Chondrocyte (in vitro differentiated cells): ENCODE data around the gene ANGPTL4. TPM values are rescaled to one million over a fixed set of nuclear protein-coding genes. Genes with fewer than 3 reads are reported as not detected.
A peak's percentile ranks its signal among the peaks of the same experiment; 100 is the strongest.

Experiments used
- DNase-seq: peaks from one replicate; pipeline ENCODE4 v3.0.0; 2021; ENCODE audit warnings: mixed read lengths, low spot score
- H3K27ac Mint-ChIP-seq: one replicate; pipeline ENCODE4 v1.8.0; 2021; ENCODE audit warnings: mild to moderate bottlenecking, moderate library complexity, mixed read lengths; ENCODE audit not compliant: unreplicated experiment
- H3K27me3 Mint-ChIP-seq: 2 replicates; pipeline ENCODE4 v1.8.0; 2021; ENCODE audit warnings: low read depth, mixed read lengths
- H3K36me3 Mint-ChIP-seq: 2 replicates; pipeline ENCODE4 v1.8.0; 2021; ENCODE audit warnings: low read depth, mixed read lengths
- H3K4me1 Mint-ChIP-seq: 2 replicates; pipeline ENCODE4 v1.8.0; 2021; ENCODE audit warnings: low read depth, mild to moderate bottlenecking, mixed read lengths
- H3K4me3 Mint-ChIP-seq: one replicate; pipeline ENCODE4 v1.8.0; 2021; ENCODE audit warnings: mild to moderate bottlenecking, moderate library complexity, mixed read lengths; ENCODE audit not compliant: unreplicated experiment
- H3K9me3 Mint-ChIP-seq: 2 replicates; pipeline ENCODE4 v1.8.0; 2021; ENCODE audit warnings: low read depth, mixed read lengths
- total RNA-seq: library from RNA; stranded (reverse); gene quantifications from 3 replicates; pipeline ENCODE4 v1.2.1, GENCODE V29; 2021
- TF ChIP-seq, protein P1 (sequence below): fragments of 200-600 bp; sonication (generic); IDR thresholded peaks from 2 replicates; pipeline ENCODE4 v1.5.0; 2021; ENCODE audit warnings: antibody characterized with exemption, mild to moderate bottlenecking, moderate library complexity

ANGPTL4 gene
- total RNA-seq, 1 donor from 2014 or later: 127 TPM

DNA sequence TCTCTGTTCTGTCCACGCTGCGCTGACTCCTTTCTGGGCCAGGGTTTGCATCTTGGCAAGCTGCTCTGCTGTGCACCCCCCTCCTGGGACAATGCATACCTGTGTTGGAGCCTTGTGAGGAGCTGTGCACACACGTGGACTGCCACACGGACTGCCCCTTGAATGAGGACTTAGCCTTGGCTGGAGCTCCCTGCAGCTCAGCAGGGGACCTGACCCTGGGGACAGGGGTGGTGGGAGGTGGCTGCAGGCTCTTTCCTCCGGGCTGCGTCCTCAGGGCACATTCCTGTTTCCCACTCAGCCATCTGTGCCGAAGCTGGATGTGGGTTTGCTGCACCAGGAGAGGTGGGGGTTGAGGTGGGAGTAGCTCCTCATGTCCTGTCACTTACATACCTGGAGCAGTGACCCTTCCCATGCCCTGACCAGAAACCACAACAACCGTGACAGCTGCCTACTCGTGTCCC lies 34.4 kb downstream of the ANGPTL4 start:
- Mint-ChIP-seq H3K9me3 (no peaks in the 10 kb centered on the region), H3K36me3 (peaks cover 14% of the 10 kb centered on the region), H3K4me1 (peaks cover 51% of the 10 kb centered on the region), H3K27me3 (no peaks in the 10 kb centered on the region), H3K27ac (no peak overlapping the region), H3K4me3 (no peak overlapping the region)
- TF ChIP-seq, protein P1, sequence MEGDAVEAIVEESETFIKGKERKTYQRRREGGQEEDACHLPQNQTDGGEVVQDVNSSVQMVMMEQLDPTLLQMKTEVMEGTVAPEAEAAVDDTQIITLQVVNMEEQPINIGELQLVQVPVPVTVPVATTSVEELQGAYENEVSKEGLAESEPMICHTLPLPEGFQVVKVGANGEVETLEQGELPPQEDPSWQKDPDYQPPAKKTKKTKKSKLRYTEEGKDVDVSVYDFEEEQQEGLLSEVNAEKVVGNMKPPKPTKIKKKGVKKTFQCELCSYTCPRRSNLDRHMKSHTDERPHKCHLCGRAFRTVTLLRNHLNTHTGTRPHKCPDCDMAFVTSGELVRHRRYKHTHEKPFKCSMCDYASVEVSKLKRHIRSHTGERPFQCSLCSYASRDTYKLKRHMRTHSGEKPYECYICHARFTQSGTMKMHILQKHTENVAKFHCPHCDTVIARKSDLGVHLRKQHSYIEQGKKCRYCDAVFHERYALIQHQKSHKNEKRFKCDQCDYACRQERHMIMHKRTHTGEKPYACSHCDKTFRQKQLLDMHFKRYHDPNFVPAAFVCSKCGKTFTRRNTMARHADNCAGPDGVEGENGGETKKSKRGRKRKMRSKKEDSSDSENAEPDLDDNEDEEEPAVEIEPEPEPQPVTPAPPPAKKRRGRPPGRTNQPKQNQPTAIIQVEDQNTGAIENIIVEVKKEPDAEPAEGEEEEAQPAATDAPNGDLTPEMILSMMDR: no peak
- DNase-seq: no peak

- no peak for DNase-seq
- Mint-ChIP-seq H3K36me3 (peaks cover 17% of the 10 kb centered on the region), H3K9me3 (no peaks in the 10 kb centered on the region), H3K27me3 (no peaks in the 10 kb centered on the region), H3K4me1 (peaks cover 37% of the 10 kb centered on the region), H3K4me3 (no peak overlapping the region), H3K27ac (no peak overlapping the region)
- TF ChIP-seq, protein P1: no peak
Observed at GRCh38 chr19:8399681-8400188, 35.8 kb downstream of the ANGPTL4 start.

DNA sequence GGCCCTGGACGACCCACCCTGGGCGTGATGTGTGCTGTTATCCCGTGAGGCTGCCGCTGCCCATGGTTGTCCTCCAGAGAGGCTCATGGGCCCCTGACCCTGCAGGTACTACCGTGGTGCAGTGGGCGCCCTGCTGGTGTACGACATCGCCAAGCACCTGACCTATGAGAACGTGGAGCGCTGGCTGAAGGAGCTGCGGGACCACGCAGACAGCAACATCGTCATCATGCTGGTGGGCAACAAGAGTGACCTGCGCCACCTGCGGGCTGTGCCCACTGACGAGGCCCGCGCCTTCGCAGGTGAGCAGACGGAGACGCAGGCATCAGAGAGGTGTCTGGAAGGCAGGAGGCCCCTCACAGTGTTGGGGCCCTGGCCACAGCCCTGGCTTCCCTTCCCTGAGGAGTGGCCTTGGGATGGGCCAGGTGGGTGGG lies 38.0 kb downstream of the ANGPTL4 start:
- Mint-ChIP-seq H3K9me3 (no peaks in the 10 kb centered on the region), H3K4me3 (no peak overlapping the region), H3K4me1 (peaks cover 15% of the 10 kb centered on the region), H3K27ac (no peak overlapping the region), H3K36me3 (peaks cover 17% of the 10 kb centered on the region), H3K27me3 (no peaks in the 10 kb centered on the region)
- no peak for DNase-seq
- TF ChIP-seq, protein P1: no peak

DNA sequence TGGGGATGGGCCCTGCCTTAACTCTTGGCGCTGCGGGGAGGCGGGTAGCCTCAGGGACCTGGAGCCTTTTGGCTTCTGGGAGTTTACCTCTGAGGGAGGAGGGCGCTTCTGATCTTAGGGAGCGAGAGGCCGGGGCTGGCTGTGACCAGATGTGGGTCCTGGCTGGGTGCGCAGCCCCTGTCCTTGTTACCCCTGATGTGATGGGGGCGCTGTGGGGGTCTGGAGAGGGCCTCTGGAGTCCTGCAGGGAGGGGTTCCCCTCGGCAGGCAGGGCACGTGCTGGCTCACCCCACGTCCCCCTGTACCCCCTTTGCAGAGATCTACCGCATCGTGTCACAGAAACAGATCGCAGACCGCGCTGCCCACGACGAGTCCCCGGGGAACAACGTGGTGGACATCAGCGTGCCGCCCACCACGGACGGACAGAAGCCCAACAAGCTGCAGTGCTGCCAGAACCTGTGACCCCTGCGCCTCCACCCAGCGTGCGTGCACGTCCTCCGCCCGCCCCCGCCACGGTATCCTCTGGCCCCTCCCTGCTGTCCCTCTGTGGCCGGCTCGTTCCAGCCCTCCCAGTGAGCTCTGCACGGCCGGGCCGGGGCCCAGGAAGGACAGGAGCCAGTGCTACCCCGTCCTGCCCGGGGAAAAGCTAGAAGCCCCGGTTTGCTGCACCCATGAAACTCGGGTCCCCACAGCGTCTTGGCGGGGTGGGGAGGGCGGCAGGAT lies 39.3 kb downstream of the ANGPTL4 start:
- Mint-ChIP-seq H3K9me3 (no peaks in the 10 kb centered on the region), H3K36me3 (peaks cover 17% of the 10 kb centered on the region), H3K27me3 (no peaks in the 10 kb centered on the region), H3K27ac (no peak overlapping the region), H3K4me1 (peaks cover 4% of the 10 kb centered on the region), H3K4me3 (no peak overlapping the region)
- TF ChIP-seq, protein P1: no peak
- peak; percentile 93 for DNase-seq

DNA sequence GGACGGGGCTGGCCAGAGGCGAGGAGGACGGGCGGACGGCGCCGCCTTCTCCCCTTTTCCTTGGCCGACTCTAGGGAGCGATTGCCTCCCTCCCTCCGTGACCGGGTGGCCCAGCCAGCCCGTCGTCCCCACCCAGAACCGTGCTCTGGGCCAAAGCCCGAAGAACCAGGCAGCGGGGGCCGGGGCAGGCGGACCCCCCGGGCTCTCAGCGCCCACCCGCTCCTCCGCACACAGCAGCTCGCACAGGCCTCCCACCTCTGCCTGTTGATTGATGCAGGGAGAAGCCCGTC lies 39.8 kb downstream of the ANGPTL4 start:
- H3K4me1 Mint-ChIP-seq: no peaks in the 10 kb centered on the region
- H3K27me3 Mint-ChIP-seq: no peaks in the 10 kb centered on the region
- H3K9me3 Mint-ChIP-seq: no peaks in the 10 kb centered on the region
- no peak for DNase-seq
- no peak overlapping the region for H3K27ac Mint-ChIP-seq
- H3K36me3 Mint-ChIP-seq: peaks cover 17% of the 10 kb centered on the region
- TF ChIP-seq, protein P1: no peak
- no peak overlapping the region for H3K4me3 Mint-ChIP-seq
